HL-60/S4 treated with phorbol 12-myristate 13-acetate at 8.2 ng/mL for 4 days and 3 days (cell line): ENCODE results near the gene PLD1.
"Not testable (repeated sequence)": the region's sequence is repeated elsewhere in the genome, so short reads cannot be mapped to it uniquely, and the experiment has no call there.

Source experiments
- in situ Hi-C: fragments of 300-500 bp; cut with MboI; formaldehyde crosslinking; loops from 2 replicates; pipeline ENCODE4 v1.15.0; 2022; ENCODE audit warnings: low sequenced_read_pairs

Gene PLD1

GRCh38 chr3:171632766-171633165 is 177.5 kb downstream of the PLD1 start:
- in situ Hi-C loops = no loop called here

- in situ Hi-C loops = not testable (repeated sequence)
These were observed 183.5 kb downstream of the PLD1 start for GRCh38 chr3:171626799-171627198.

- in situ Hi-C loops = no loop called here
These were observed 188.2 kb downstream of the PLD1 start for GRCh38 chr3:171622126-171622525.

- in situ Hi-C loops = no loop called here
These were observed 189.4 kb downstream of the PLD1 start for GRCh38 chr3:171620825-171621434.

GRCh38 chr3:171616798-171617197 is 193.5 kb downstream of the PLD1 start:
- in situ Hi-C loops = no loop called here

- in situ Hi-C loops = no loop called here
These were observed 194.6 kb downstream of the PLD1 start for GRCh38 chr3:171615686-171616085.

GRCh38 chr3:171615281-171615680 is 195.0 kb downstream of the PLD1 start:
- in situ Hi-C loops = no loop called here

GRCh38 chr3:171614318-171614921 is 195.9 kb downstream of the PLD1 start:
- in situ Hi-C loops = no loop called here

GRCh38 chr3:171607452-171607851 is 202.8 kb downstream of the PLD1 start:
- in situ Hi-C loops = no loop called here

- in situ Hi-C loops = no loop called here
These were observed 204.0 kb downstream of the PLD1 start for GRCh38 chr3:171606151-171606751.

GRCh38 chr3:171604370-171604769 is 205.9 kb downstream of the PLD1 start:
- in situ Hi-C loops = no loop called here

- in situ Hi-C loops = no loop called here
These were observed 208.2 kb downstream of the PLD1 start for GRCh38 chr3:171602072-171602471.

- in situ Hi-C loops = no loop called here
These were observed 210.3 kb downstream of the PLD1 start for GRCh38 chr3:171600030-171600429.

- in situ Hi-C loops = no loop called here
These were observed 211.3 kb downstream of the PLD1 start for GRCh38 chr3:171598990-171599389.

- in situ Hi-C loops = no loop called here
These were observed 217.5 kb downstream of the PLD1 start for GRCh38 chr3:171592786-171593185.

- in situ Hi-C loops = no loop called here
These were observed 219.2 kb downstream of the PLD1 start for GRCh38 chr3:171591070-171591469.

GRCh38 chr3:171586274-171586673 is 224.0 kb downstream of the PLD1 start:
- in situ Hi-C loops = no loop called here

GRCh38 chr3:171585039-171585438 is 225.2 kb downstream of the PLD1 start:
- in situ Hi-C loops = no loop called here

- in situ Hi-C loops = no loop called here
These were observed 226.2 kb downstream of the PLD1 start for GRCh38 chr3:171584100-171584499.

- in situ Hi-C loops = loop anchor here (25.0 kb wide), 2 partner anchors 237 to 412 kb away; no protein-coding TSS in a partner anchor
These were observed 235.6 kb downstream of the PLD1 start for GRCh38 chr3:171574556-171575240.

- in situ Hi-C loops = loop anchor here (25.0 kb wide), 2 partner anchors 232 to 407 kb away; no protein-coding TSS in a partner anchor
These were observed 240.6 kb downstream of the PLD1 start for GRCh38 chr3:171569571-171570132.
